Putamen (tissue), 1 donor: ENCODE measurements around the gene RFX8.

Source experiments
- DNase-seq: peaks from one replicate; pipeline ENCODE4 v3.0.0-alpha.2; 2016; ENCODE audit warnings: low spot score

RFX8 gene

DNA sequence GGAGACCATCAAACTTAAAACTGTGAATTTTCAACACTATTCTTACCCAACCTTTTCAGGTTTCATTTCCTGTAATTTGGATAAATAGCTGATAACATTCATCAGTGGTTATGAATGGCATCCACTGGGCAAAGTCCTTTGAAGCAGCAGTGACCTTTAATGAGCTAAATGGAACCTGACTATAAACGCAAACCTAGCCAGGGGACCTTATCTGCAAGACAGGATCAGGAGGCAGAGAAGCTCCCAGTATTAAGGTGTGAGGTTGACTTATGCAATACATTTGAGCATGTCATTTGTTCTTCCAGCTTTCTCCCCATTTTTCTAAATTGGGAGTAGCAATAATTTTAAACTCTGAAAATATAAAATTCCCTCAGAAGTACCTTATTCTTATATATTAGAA is 126.0 kb downstream of the RFX8 start:
- no peak for DNase-seq
